ENCODE measurements around the gene CXXC1.
"Not testable (repeated sequence)": the region's sequence is repeated elsewhere in the genome, so short reads cannot be mapped to it uniquely, and the experiment has no call there.

Gene CXXC1

DNA sequence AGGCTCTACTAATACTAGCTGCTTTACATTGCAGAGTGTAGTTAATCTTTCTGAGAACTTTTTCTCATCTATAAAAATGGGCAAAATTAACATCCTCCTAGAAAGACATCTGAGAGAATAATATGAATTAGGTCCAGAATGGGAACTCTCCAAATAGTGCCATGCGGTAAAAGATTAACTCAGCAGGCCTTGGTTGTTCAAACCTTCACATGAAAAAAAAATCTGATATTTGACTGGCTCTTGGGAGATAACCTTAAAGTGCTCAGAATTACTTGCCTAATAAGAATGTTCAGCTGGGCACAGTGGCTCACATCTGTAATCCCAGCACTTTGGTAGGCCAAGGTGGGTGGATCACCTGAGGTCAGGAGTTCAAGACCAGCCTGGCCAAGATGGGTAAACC, 5.5 kb upstream of the CXXC1 start:
- Histone ChIP-seq H3K9me3 (ENCODE audit: control insufficient read depth in 1 of 2, low read length in 2 of 2) (no peaks in the 10 kb centered on the region), H3K4me1 (ENCODE audit: control insufficient read depth in 1 of 2, insufficient read depth in 2 of 2, low read length in 2 of 2) (peaks cover 0 to 6% of the 10 kb centered on the region in 2 donors), H3K27ac (ENCODE audit: low read length) (no peak overlapping the region), H3K4me3 (ENCODE audit: low read depth in 1 of 2, low read length in 2 of 2) (no peak overlapping the region), H3K36me3 (ENCODE audit: control insufficient read depth in 1 of 2, insufficient read depth in 2 of 2, low read length in 2 of 2) (no peaks in the 10 kb centered on the region), H3K27me3 (ENCODE audit: low read depth, low read length) (no peaks in the 10 kb centered on the region)

DNA sequence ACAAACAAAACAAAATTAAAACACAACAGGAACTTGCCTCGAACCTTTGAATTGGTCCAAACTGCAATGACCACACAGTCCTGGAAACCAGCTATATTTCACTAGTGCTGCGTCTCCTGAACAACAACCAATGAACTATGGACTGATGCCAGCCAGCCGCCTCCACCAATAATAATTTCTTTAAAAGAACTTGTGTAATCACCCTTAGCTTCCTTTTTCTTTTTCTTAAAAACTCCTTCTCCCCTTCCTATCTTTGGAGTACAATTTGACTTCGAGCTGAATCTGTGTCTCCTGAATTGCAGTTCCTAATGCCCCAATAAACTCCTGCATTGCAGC, 1.6 kb upstream of the CXXC1 start:
- H3K4me3 ChIP-seq (ENCODE audit: low read depth in 1 of 2, low read length in 2 of 2): no peak overlapping the region
- H3K27me3 ChIP-seq (ENCODE audit: low read depth, low read length): no peaks in the 10 kb centered on the region
- peaks cover 0 to 12% of the 10 kb centered on the region in 2 donors for H3K4me1 ChIP-seq (ENCODE audit: control insufficient read depth in 1 of 2, insufficient read depth in 2 of 2, low read length in 2 of 2)
- peaks cover 6 to 13% of the 10 kb centered on the region in 2 donors for H3K36me3 ChIP-seq (ENCODE audit: control insufficient read depth in 1 of 2, insufficient read depth in 2 of 2, low read length in 2 of 2)
- no peak overlapping the region for H3K27ac ChIP-seq (ENCODE audit: low read length)
- H3K9me3 ChIP-seq (ENCODE audit: control insufficient read depth in 1 of 2, low read length in 2 of 2): no peaks in the 10 kb centered on the region

DNA sequence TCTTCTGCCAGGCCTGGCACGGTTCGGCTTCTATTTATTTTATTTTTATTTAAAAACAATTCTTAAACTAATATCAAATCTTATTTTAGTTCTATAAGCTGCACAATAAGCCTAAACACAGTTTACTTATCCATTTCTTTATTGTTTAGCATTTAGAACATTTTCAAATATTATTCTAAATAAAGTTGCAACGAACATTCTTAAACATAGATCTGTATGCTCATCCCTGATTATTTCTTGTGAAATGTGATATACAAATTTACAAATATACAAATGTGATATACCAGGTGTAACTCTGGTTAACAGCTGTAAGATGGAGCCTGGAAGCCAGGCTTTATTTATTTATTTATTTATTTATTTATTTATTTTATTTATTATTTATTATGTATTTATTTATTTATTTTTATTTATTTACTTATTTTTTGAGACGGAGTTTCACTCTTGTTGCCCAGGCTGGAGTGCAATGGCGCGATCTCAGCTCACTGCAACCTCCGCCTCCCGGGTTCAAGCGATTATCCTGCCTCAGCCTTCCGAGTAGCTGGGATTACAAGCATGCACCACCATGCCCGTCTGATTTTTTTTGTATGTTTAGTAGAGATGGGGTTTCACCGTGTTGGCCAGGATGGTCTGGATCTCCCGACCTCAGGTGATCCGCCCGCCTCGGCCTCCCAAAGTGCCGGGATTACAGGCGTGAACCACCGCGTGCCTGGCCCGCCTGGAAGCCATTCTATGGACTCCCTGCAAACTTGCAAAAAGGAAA, 1.0 kb upstream of the CXXC1 start:
- Histone ChIP-seq H3K27ac (ENCODE audit: low read length) (peak overlapping the region; percentile 90), H3K4me3 (ENCODE audit: low read depth in 1 of 2, low read length in 2 of 2) (peak overlapping the region; percentile 89 to 91), H3K36me3 (ENCODE audit: control insufficient read depth in 1 of 2, insufficient read depth in 2 of 2, low read length in 2 of 2) (peaks cover 11 to 19% of the 10 kb centered on the region in 2 donors), H3K4me1 (ENCODE audit: control insufficient read depth in 1 of 2, insufficient read depth in 2 of 2, low read length in 2 of 2) (peaks cover 0 to 12% of the 10 kb centered on the region in 2 donors)
- H3K27me3 ChIP-seq (ENCODE audit: low read depth, low read length); H3K9me3 ChIP-seq (ENCODE audit: control insufficient read depth in 1 of 2, low read length in 2 of 2): not testable (repeated sequence)

DNA sequence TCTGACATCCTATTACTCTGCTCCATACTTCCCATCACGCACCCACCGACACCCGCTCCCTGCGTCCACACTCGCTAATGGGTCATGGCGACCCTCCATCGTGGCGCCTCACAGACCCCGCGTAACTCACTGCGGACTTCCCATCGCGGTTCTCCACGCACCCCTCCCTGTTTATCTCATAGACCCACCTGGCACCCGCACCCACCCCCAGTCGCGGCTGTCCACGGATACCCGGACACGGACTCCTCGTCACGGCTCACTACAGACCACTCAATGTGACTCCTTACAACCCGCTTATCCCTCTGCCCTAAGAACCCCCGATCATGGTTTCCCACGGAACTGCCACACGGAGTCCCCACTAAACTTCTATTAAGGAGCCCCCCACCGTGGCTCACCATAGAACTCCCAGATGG, 458 bp downstream of the CXXC1 start:
- H3K9me3 ChIP-seq (ENCODE audit: control insufficient read depth in 1 of 2, low read length in 2 of 2): no peaks in the 10 kb centered on the region
- H3K36me3 ChIP-seq (ENCODE audit: control insufficient read depth in 1 of 2, insufficient read depth in 2 of 2, low read length in 2 of 2): peaks cover 12 to 32% of the 10 kb centered on the region in 2 donors
- peak overlapping the region; percentile 89 to 91 for H3K4me3 ChIP-seq (ENCODE audit: low read depth in 1 of 2, low read length in 2 of 2)
- H3K27ac ChIP-seq (ENCODE audit: low read length): peak overlapping the region; percentile 60
- no peaks in the 10 kb centered on the region for H3K27me3 ChIP-seq (ENCODE audit: low read depth, low read length)
- H3K4me1 ChIP-seq (ENCODE audit: control insufficient read depth in 1 of 2, insufficient read depth in 2 of 2, low read length in 2 of 2): peaks cover 0 to 16% of the 10 kb centered on the region in 2 donors

DNA sequence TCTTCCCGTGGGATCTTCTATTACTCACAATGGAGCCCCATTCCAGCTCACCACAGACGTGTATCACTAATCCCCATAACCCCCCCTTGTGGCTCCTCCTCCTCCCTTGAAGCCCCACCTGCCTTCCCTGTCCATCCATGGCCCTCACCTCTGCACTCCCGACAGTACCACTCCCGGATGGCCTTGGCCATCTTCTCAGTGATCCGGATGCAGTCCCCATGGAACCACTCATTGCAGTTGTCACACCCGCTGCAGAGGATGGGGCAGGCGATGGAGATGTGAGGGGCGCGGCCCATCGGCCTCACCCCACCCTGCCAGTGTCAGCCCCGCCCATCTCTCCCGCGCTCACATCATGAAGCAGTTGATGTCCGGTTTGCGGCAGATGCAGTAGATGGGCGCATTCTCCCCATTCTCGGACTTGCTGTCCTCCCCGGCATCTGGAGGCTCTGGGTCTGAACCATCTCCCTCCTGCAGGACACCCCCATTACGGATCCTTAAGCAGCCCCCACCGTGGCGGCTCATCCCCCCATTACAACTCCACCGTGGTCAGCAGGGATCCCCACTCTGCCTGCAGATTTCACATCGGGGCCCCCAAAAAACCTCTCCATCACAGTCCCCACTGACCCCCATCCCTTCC, 983 bp downstream of the CXXC1 start:
- Histone ChIP-seq H3K27ac (ENCODE audit: low read length) (peak overlapping the region; percentile 60), H3K36me3 (ENCODE audit: control insufficient read depth in 1 of 2, insufficient read depth in 2 of 2, low read length in 2 of 2) (peaks cover 12 to 32% of the 10 kb centered on the region in 2 donors), H3K4me3 (ENCODE audit: low read depth in 1 of 2, low read length in 2 of 2) (peak overlapping the region; percentile 89 to 91), H3K4me1 (ENCODE audit: control insufficient read depth in 1 of 2, insufficient read depth in 2 of 2, low read length in 2 of 2) (peaks cover 0 to 20% of the 10 kb centered on the region in 2 donors), H3K27me3 (ENCODE audit: low read depth, low read length) (no peaks in the 10 kb centered on the region), H3K9me3 (ENCODE audit: control insufficient read depth in 1 of 2, low read length in 2 of 2) (no peaks in the 10 kb centered on the region)

DNA sequence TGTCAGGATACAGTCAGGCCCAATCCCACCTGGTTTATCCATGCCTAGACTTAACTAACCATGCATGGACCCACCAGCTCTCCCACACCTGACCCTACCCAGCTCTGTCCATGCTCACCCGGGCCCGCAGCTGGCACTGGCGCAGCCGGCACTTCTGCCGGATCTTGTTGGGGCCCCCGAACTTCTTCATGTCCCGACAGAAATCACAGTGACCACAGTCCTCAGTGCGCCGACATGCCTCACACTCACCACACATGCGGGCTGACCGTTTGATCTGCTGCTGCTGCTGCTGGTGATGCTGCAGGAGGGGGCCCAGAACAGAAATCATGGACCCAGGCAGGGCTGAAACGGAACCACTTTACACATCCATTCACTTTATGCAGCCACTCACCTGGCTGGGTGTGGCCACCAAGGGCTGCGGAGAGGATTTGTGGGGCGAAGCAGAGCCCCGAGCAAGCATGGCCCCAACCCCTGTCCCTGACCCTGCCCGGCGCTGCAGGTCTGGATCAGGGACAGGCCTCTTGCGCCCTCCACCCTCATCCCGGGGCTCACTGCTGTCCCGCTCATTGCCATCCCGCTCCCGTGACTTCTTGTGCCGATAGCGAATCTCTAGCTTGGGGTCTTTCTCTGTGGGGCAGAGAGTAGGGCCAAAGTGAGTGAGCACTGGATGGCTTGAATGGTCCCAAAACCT, 1.7 kb downstream of the CXXC1 start:
- Histone ChIP-seq H3K36me3 (ENCODE audit: control insufficient read depth in 1 of 2, insufficient read depth in 2 of 2, low read length in 2 of 2) (peaks cover 12 to 32% of the 10 kb centered on the region in 2 donors), H3K4me3 (ENCODE audit: low read depth in 1 of 2, low read length in 2 of 2) (no peak overlapping the region), H3K27ac (ENCODE audit: low read length) (no peak overlapping the region), H3K4me1 (ENCODE audit: control insufficient read depth in 1 of 2, insufficient read depth in 2 of 2, low read length in 2 of 2) (peaks cover under 1 to 21% of the 10 kb centered on the region in 2 donors), H3K27me3 (ENCODE audit: low read depth, low read length) (no peaks in the 10 kb centered on the region), H3K9me3 (ENCODE audit: control insufficient read depth in 1 of 2, low read length in 2 of 2) (no peaks in the 10 kb centered on the region)

DNA sequence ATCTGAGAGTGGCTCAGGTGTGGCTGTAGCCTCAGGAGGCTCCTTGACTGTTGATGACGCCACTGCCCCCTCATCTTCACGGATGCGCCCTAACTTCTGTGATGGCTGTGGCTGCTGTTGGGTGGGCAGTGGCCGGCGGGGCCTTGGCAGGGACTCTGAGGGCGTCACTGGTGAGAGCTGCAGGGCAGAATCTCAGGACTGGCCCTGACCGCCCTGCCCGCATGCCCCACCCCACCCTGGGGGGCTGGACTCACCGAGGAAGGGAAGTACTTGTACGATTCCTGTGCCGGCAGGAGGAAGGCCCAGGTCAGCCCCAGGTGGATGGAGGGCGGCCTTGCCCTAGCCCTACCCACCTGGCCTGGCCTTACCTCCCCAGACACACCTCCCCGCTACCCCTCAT, 2.4 kb downstream of the CXXC1 start:
- Histone ChIP-seq H3K4me1 (ENCODE audit: control insufficient read depth in 1 of 2, insufficient read depth in 2 of 2, low read length in 2 of 2) (peaks cover 7 to 28% of the 10 kb centered on the region in 2 donors), H3K4me3 (ENCODE audit: low read depth in 1 of 2, low read length in 2 of 2) (no peak overlapping the region), H3K27ac (ENCODE audit: low read length) (no peak overlapping the region), H3K36me3 (ENCODE audit: control insufficient read depth in 1 of 2, insufficient read depth in 2 of 2, low read length in 2 of 2) (peaks cover 12 to 32% of the 10 kb centered on the region in 2 donors), H3K27me3 (ENCODE audit: low read depth, low read length) (no peaks in the 10 kb centered on the region), H3K9me3 (ENCODE audit: control insufficient read depth in 1 of 2, low read length in 2 of 2) (no peaks in the 10 kb centered on the region)

DNA sequence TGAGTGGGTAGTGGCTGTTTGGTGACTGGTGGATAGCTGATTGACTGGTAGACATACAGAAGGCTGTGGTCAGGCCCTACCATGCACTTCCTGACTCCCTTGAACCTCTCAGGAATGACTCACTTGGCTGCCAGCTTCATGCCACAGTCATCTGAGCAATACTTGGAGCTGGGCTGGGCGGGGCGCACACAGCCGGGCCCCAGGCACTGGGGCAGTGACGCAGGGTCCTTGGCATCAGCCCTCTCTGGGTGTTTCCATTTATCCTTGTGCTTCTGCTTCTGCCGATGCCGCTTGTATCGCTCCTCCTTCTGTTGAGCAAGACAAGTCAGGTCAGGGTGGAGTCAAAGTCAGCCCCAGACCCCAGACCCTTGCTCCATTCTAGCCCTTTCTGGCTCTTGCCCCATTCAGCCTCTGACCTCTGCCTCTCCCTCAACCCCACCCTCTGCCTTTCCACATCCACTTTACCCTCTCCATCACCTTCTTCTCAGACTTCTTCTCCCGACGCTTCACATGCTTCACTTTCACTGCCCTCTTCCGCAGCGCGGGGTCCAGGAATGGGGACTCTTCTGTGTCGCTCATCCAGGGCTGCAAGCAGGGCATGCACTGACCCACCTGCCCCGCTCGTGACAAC, 3.1 kb downstream of the CXXC1 start:
- Histone ChIP-seq H3K27ac (ENCODE audit: low read length) (no peak overlapping the region), H3K4me1 (ENCODE audit: control insufficient read depth in 1 of 2, insufficient read depth in 2 of 2, low read length in 2 of 2) (peaks cover 11 to 35% of the 10 kb centered on the region in 2 donors), H3K36me3 (ENCODE audit: control insufficient read depth in 1 of 2, insufficient read depth in 2 of 2, low read length in 2 of 2) (peaks cover 16 to 35% of the 10 kb centered on the region in 2 donors), H3K9me3 (ENCODE audit: control insufficient read depth in 1 of 2, low read length in 2 of 2) (no peaks in the 10 kb centered on the region), H3K27me3 (ENCODE audit: low read depth, low read length) (no peaks in the 10 kb centered on the region), H3K4me3 (ENCODE audit: low read depth in 1 of 2, low read length in 2 of 2) (no peak overlapping the region)

DNA sequence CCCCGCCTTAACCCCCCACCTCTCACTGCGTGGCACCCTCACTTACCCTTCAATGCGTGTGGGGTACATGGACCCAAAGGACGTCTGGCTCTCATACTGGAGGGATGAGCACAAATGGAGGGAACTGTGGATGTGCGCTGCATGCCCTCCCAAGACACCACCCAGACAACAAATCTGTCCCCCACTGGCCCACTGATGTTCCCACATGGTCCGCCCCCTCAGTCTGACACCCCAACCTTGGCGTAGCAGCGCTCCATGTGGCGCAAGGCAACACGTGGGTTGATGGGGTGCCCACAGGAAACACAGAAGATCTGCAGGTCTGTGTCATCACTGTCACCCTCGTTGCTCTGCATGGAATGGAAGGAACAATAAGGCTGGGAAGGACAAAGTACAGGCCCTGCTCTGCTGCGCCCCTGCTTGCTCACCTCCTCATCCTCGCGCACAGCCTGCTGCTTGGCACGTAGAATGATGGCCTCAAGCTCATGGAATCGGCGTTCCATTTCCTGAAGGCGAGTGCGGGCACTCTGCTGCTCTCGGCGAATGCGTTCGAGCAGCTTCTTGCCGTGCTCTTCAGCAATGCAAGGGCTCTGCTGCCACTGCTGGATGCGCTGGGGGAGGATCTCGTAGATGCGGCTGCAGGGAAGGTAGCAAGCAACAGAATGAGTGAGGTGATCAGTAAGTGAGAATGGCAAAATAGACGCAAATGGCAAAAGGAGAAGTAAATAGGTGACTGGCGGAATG, 3.9 kb downstream of the CXXC1 start:
- H3K27ac ChIP-seq (ENCODE audit: low read length): no peak overlapping the region

DNA sequence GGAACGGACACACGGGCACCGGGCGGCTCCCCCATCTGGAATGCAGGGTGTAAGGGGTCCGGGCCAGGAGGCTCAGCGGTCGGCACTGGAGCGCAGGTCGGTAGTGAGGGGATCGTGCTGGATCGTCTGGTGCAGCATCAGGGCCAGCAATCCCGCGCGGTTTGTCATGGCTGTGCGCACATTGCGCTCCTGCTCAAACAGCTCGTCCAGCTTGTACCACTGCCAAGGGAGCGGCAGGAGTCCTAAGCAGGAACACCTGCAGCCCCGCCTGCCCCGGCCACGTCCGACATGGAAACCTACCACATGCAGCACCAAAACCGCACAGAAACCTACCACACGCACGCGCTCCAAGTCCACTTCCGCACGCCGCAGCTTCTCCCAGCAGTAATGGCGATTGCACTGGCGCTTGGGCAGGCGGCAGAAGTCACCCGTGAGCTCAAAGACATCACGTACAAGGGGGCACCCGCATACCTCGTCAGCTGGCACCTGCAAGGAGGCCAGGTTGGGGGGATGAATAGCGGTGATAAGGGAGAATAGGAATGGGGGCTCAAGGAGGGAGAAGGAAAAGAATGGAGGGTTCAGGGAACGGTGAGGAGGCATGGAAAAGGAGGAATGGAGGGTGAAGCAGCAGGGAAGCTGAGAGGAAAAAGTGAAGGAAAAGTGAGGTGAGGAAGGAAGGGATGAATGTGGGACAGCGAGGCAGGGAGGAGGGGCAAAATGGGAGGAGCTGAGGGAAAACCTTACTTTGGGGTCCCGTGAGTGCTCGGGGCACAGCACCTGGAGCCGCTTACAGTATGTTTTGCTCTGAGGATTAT, 4.8 kb downstream of the CXXC1 start:
- Histone ChIP-seq H3K9me3 (ENCODE audit: control insufficient read depth in 1 of 2, low read length in 2 of 2) (no peaks in the 10 kb centered on the region), H3K4me3 (ENCODE audit: low read depth in 1 of 2, low read length in 2 of 2) (peak overlapping the region in 1 of 2 donors; percentile 94), H3K27ac (ENCODE audit: low read length) (no peak overlapping the region), H3K36me3 (ENCODE audit: control insufficient read depth in 1 of 2, insufficient read depth in 2 of 2, low read length in 2 of 2) (peaks cover 22 to 49% of the 10 kb centered on the region in 2 donors), H3K27me3 (ENCODE audit: low read depth, low read length) (no peaks in the 10 kb centered on the region), H3K4me1 (ENCODE audit: control insufficient read depth in 1 of 2, insufficient read depth in 2 of 2, low read length in 2 of 2) (peaks cover 15 to 43% of the 10 kb centered on the region in 2 donors)

More for the DNA sequence above, 3.9 kb downstream of the CXXC1 start:
- H3K36me3 ChIP-seq (ENCODE audit: control insufficient read depth in 1 of 2, insufficient read depth in 2 of 2, low read length in 2 of 2): peaks cover 22 to 42% of the 10 kb centered on the region in 2 donors
- no peaks in the 10 kb centered on the region for H3K27me3 ChIP-seq (ENCODE audit: low read depth, low read length)
- H3K4me1 ChIP-seq (ENCODE audit: control insufficient read depth in 1 of 2, insufficient read depth in 2 of 2, low read length in 2 of 2): peaks cover 15 to 42% of the 10 kb centered on the region in 2 donors
- no peaks in the 10 kb centered on the region for H3K9me3 ChIP-seq (ENCODE audit: control insufficient read depth in 1 of 2, low read length in 2 of 2)
- H3K4me3 ChIP-seq (ENCODE audit: low read depth in 1 of 2, low read length in 2 of 2): no peak overlapping the region

Measured in muscle layer of duodenum (tissue), 2 donors.